H9 (cell line): ENCODE results near the gene COPG1. TPM values are rescaled to one million over a fixed set of nuclear protein-coding genes. Genes with fewer than 3 reads are reported as not detected.

Experiments
- DNase-seq: peaks from one replicate; pipeline ENCODE4 v3.0.0-alpha.2; 2017
- H2AFZ ChIP-seq: one replicate; pipeline ENCODE4 v1.6.1; 2013; ENCODE audit warnings: mild to moderate bottlenecking, low read length, control low read depth, moderate library complexity
- H2AK5ac ChIP-seq: 2 replicates; pipeline ENCODE4 v1.6.1; 2013; ENCODE audit warnings: low read length, control low read depth, mixed read lengths; ENCODE audit not compliant: insufficient read length
- H2BK120ac ChIP-seq: one replicate; pipeline ENCODE4 v1.6.1; 2013; ENCODE audit warnings: low read depth, mild to moderate bottlenecking, low read length, control low read depth, inconsistent platforms; ENCODE audit not compliant: poor library complexity, severe bottlenecking
- H2BK12ac ChIP-seq: 2 replicates; pipeline ENCODE4 v1.6.1; 2013; ENCODE audit warnings: low read length, control low read depth, mixed read lengths, low read depth; ENCODE audit not compliant: insufficient read length
- H2BK15ac ChIP-seq: 2 replicates; pipeline ENCODE4 v1.6.1; 2013; ENCODE audit warnings: low read depth, low read length, control low read depth
- H2BK20ac ChIP-seq: one replicate; pipeline ENCODE4 v1.6.1; 2013; ENCODE audit warnings: low read depth, mild to moderate bottlenecking, low read length, control low read depth, inconsistent platforms; ENCODE audit not compliant: poor library complexity, severe bottlenecking
- H2BK5ac ChIP-seq: 2 replicates; pipeline ENCODE4 v1.6.1; 2013; ENCODE audit warnings: low read length, control low read depth, mixed read lengths; ENCODE audit not compliant: insufficient read length
- H3K14ac ChIP-seq: 2 replicates; pipeline ENCODE4 v1.6.1; 2013; ENCODE audit warnings: low read length, control low read depth; ENCODE audit not compliant: insufficient read depth
- H3K18ac ChIP-seq: 2 replicates; pipeline ENCODE4 v1.6.1; 2013; ENCODE audit warnings: low read depth, mild to moderate bottlenecking, mixed read lengths, low read length, control low read depth; ENCODE audit not compliant: insufficient read length
- H3K23ac ChIP-seq: 2 replicates; pipeline ENCODE4 v1.6.1; 2013; ENCODE audit warnings: low read length, control low read depth, mixed read lengths, low read depth; ENCODE audit not compliant: insufficient read length
- H3K23me2 ChIP-seq: 2 replicates; pipeline ENCODE4 v1.6.1; 2013; ENCODE audit warnings: low read depth, mild to moderate bottlenecking, mixed read lengths, low read length, control low read depth; ENCODE audit not compliant: insufficient read length, poor library complexity, severe bottlenecking
- H3K27ac ChIP-seq: 2 replicates; pipeline ENCODE4 v1.5.1; 2013; ENCODE audit warnings: low read length, control low read depth, mixed read lengths, low read depth; ENCODE audit not compliant: insufficient read length
- H3K27me3 ChIP-seq: 2 replicates; pipeline ENCODE4 v1.6.1; 2013; ENCODE audit warnings: low read length, control low read depth, inconsistent platforms; ENCODE audit not compliant: insufficient read depth
- H3K4ac ChIP-seq: 2 replicates; pipeline ENCODE4 v1.6.1; 2013; ENCODE audit warnings: low read depth, mild to moderate bottlenecking, control low read depth, inconsistent platforms, low read length, moderate library complexity
- H3K4me1 ChIP-seq: 2 replicates; pipeline ENCODE4 v1.6.1; 2013; ENCODE audit warnings: low read length, control low read depth, inconsistent platforms; ENCODE audit not compliant: insufficient read depth
- H3K4me2 ChIP-seq: 2 replicates; pipeline ENCODE4 v1.6.1; 2013; ENCODE audit warnings: low read length, control low read depth, mixed read lengths; ENCODE audit not compliant: insufficient read length, insufficient read depth
- H3K56ac ChIP-seq: 2 replicates; pipeline ENCODE4 v1.6.1; 2013; ENCODE audit warnings: low read depth, mild to moderate bottlenecking, mixed read lengths, low read length, control low read depth; ENCODE audit not compliant: insufficient read length
- H3K79me1 ChIP-seq: 2 replicates; pipeline ENCODE4 v1.6.1; 2013; ENCODE audit warnings: low read depth, mild to moderate bottlenecking, moderate library complexity, low read length, control low read depth, inconsistent platforms; ENCODE audit not compliant: insufficient read depth, poor library complexity, severe bottlenecking
- H3K79me2 ChIP-seq: 2 replicates; pipeline ENCODE4 v1.6.1; 2013; ENCODE audit warnings: low read length, control low read depth, inconsistent platforms; ENCODE audit not compliant: insufficient read depth
- H3K9ac ChIP-seq: 2 replicates; pipeline ENCODE4 v1.6.1; 2013; ENCODE audit warnings: low read length, control low read depth, mixed read lengths; ENCODE audit not compliant: insufficient read length; ENCODE audit errors: extremely low read depth
- H3K9me3 ChIP-seq: one replicate; pipeline ENCODE4 v1.6.1; 2013; ENCODE audit warnings: low read depth, low read length, inconsistent platforms; ENCODE audit not compliant: control insufficient read depth
- H3T11ph ChIP-seq: one replicate; pipeline ENCODE4 v1.6.1; 2013; ENCODE audit warnings: mild to moderate bottlenecking, low read length, control low read depth, inconsistent platforms
- H4K20me1 ChIP-seq: one replicate; pipeline ENCODE4 v1.6.1; 2013; ENCODE audit not compliant: control insufficient read depth, insufficient read length, insufficient read depth
- H4K5ac ChIP-seq: 2 replicates; pipeline ENCODE4 v1.6.1; 2013; ENCODE audit warnings: low read depth, mild to moderate bottlenecking, mixed read lengths, low read length, control low read depth; ENCODE audit not compliant: insufficient read length
- H4K8ac ChIP-seq: replicated peaks from 2 replicates; pipeline ENCODE4 v1.6.1; 2013; ENCODE audit warnings: low read length, control low read depth, mixed read lengths, low read depth; ENCODE audit not compliant: insufficient read length
- H4K91ac ChIP-seq: 2 replicates; pipeline ENCODE4 v1.6.1; 2013; ENCODE audit warnings: low read depth, mild to moderate bottlenecking, moderate library complexity, mixed read lengths, low read length, control low read depth; ENCODE audit not compliant: insufficient read length
- H3K27ac Mint-ChIP-seq, 3 experiments: 2 replicates in 2 of 3; 3 replicates in 1 of 3; pipeline ENCODE4 v1.8.0; 2020 to 2021; ENCODE audit warnings: mixed read lengths in 3 of 3, mild to moderate bottlenecking in 1 of 3, moderate library complexity in 1 of 3
- H3K27me3 Mint-ChIP-seq: 2 replicates; pipeline ENCODE4 v1.8.0; 2021; ENCODE audit warnings: low read depth, mild to moderate bottlenecking, moderate library complexity, mixed read lengths
- H3K36me3 Mint-ChIP-seq, 3 experiments: 2 replicates in 2 of 3; 3 replicates in 1 of 3; pipeline ENCODE4 v1.8.0; 2020 to 2021; ENCODE audit warnings: low read depth in 3 of 3, mixed read lengths in 3 of 3; ENCODE audit not compliant: insufficient read depth in 1 of 3
- H3K4me1 Mint-ChIP-seq, 2 experiments: 2 replicates each; pipeline ENCODE4 v1.8.0; 2020; ENCODE audit warnings: mixed read lengths in 2 of 2
- H3K4me3 Mint-ChIP-seq, 2 experiments: 2 replicates in 1 of 2; 3 replicates in 1 of 2; pipeline ENCODE4 v1.8.0; 2020 to 2021; ENCODE audit warnings: mild to moderate bottlenecking in 2 of 2, mixed read lengths in 2 of 2, moderate library complexity in 1 of 2
- H3K9me3 Mint-ChIP-seq, 2 experiments: 2 replicates in 1 of 2; 3 replicates in 1 of 2; pipeline ENCODE4 v1.8.0; 2020; ENCODE audit warnings: mild to moderate bottlenecking in 2 of 2, mixed read lengths in 2 of 2, moderate library complexity in 1 of 2
- CTCF ChIP-seq: fragments of 200-600 bp; sonication (generic); conservative IDR thresholded peaks from 3 replicates; pipeline ENCODE4 v1.8.0; 2021; ENCODE audit warnings: antibody characterized with exemption, mild to moderate bottlenecking
- WGBS: extraction: QIAGEN DNeasy Blood & Tissue Kit; methylation state at CpG from one replicate; pipeline ENCODE4 v1.1.7; 2013; ENCODE audit warnings: missing lambda C conversion rate, low lambda C conversion rate, mixed read lengths; ENCODE audit not compliant: insufficient read length; ENCODE audit errors: extremely low coverage; 5-methylcytosine and 5-hydroxymethylcytosine counted together
- total RNA-seq: library from RNA; stranded (reverse); gene quantifications from 2 replicates; pipeline ENCODE4 v1.2.1, GENCODE V29; 2021

COPG1 gene
- total RNA-seq, 1 experiment from 2014 or later: 147 TPM

- Histone ChIP-seq H2BK120ac (no peak overlapping the region), H4K91ac (no peak overlapping the region), H3K9me3 (no peaks in the 10 kb centered on the region), H3K18ac (no peak overlapping the region), H2AK5ac (no peak overlapping the region), H3K23me2 (no peaks in the 10 kb centered on the region), H3K27ac (peak overlapping the region; percentile 19), H3K79me2 (no peaks in the 10 kb centered on the region), H3K4me1 (peaks cover 5% of the 10 kb centered on the region; the same call in 1 of the 2 replicates), H2BK5ac (no peak overlapping the region), H4K5ac (no peak overlapping the region), H3K4me2 (no peak overlapping the region), H3K56ac (no peak overlapping the region), H4K8ac (no peak overlapping the region), H3K79me1 (no peaks in the 10 kb centered on the region), H2BK20ac (no peak overlapping the region), H2BK15ac (no peak overlapping the region), H4K20me1 (no peaks in the 10 kb centered on the region), H3K4ac (no peak overlapping the region), H2AFZ (no peak overlapping the region), H3K27me3 (no peaks in the 10 kb centered on the region), H3K14ac (no peak overlapping the region), H3K9ac (no peak overlapping the region), H3K23ac (no peak overlapping the region), H3T11ph (no peak overlapping the region), H2BK12ac (no peak overlapping the region)
- Mint-ChIP-seq H3K27ac (peak overlapping the region in 2 of 3 experiments; percentile 37 to 100; a peak in 5 of 7 replicates), H3K4me3 (no peak overlapping the region; a peak in 1 of 5 replicates), H3K27me3 (no peaks in the 10 kb centered on the region; the same call in 1 of the 2 replicates), H3K36me3 (peaks cover 9 to 41% (median 30%) of the 10 kb centered on the region in 3 experiments; a peak in 6 of 7 replicates), H3K9me3 (no peaks in the 10 kb centered on the region; a peak in 2 of 5 replicates), H3K4me1 (peaks cover 23 to 24% of the 10 kb centered on the region in 2 experiments)
- no peak for TF ChIP-seq CTCF
- no CpG with 5 or more reads among the region's 1 CpG for WGBS
- DNase-seq: no peak
Observed at GRCh38 chr3:129304962-129305222, 55.5 kb downstream of the COPG1 start.
